IMR-90 (cell line): ENCODE results near the gene BCAR1.

Experiments
- MXI1 ChIP-seq: IDR thresholded peaks from 2 replicates; pipeline ENCODE4 v1.6.1; 2012; ENCODE audit warnings: low read depth, mild to moderate bottlenecking, low read length, moderate library complexity, borderline replicate concordance
- POLR2A ChIP-seq: IDR thresholded peaks from 2 replicates; pipeline ENCODE4 v1.6.1; 2012; ENCODE audit warnings: mild to moderate bottlenecking, low read depth, low read length
- RCOR1 ChIP-seq: IDR thresholded peaks from 2 replicates; pipeline ENCODE4 v1.6.1; 2012; ENCODE audit warnings: mild to moderate bottlenecking, low read length, improper control_type of control experiment; ENCODE audit not compliant: insufficient replicate concordance
- TF ChIP-seq, protein P1 (sequence below): conservative IDR thresholded peaks from 2 replicates; pipeline ENCODE4 v1.5.1; 2012; ENCODE audit warnings: mild to moderate bottlenecking, low read depth, low read length, improper control_type of control experiment
- TF ChIP-seq, protein P2 (sequence below): fragments of 150-350 bp; IDR thresholded peaks from 2 replicates; pipeline ENCODE4 v1.6.1; 2016; ENCODE audit warnings: low read depth, mild to moderate bottlenecking, low read length, moderate library complexity, borderline replicate concordance

DNA sequence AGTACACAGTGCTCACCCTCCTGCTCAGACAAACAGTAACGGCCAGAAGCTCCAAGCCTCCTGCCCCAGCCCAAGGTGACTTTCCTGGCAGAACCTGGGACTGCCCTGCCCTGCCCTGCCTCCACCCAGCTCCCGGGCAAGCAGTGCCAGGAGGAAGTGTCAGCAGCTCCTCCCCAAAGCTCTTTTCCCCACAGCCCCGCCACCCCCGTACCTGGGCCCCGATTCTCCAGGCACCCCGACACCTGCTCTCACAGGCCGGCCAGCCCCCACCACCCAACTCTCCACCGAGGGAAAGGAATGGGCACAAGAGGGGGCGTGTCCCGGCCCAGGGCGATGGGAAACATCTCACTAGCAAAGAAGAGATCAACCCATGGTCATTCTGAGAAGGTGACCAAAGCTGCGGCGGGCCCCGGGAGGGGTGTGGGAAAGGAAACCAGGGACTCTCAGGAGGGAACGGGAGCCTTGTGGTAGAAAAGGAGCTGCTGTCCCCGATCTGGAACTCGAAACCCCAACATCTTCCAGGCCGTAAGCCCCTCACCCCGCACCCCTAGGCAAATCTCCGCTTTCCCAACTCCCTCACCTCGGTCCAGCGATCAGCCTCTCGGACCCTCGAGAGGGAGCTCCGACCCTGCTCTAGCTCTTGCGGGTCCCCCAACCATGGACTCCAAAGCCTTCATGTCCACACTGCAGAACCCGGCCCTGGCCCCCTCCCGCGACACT, 1.2 kb downstream of the BCAR1 start:
- TF ChIP-seq, protein P1, sequence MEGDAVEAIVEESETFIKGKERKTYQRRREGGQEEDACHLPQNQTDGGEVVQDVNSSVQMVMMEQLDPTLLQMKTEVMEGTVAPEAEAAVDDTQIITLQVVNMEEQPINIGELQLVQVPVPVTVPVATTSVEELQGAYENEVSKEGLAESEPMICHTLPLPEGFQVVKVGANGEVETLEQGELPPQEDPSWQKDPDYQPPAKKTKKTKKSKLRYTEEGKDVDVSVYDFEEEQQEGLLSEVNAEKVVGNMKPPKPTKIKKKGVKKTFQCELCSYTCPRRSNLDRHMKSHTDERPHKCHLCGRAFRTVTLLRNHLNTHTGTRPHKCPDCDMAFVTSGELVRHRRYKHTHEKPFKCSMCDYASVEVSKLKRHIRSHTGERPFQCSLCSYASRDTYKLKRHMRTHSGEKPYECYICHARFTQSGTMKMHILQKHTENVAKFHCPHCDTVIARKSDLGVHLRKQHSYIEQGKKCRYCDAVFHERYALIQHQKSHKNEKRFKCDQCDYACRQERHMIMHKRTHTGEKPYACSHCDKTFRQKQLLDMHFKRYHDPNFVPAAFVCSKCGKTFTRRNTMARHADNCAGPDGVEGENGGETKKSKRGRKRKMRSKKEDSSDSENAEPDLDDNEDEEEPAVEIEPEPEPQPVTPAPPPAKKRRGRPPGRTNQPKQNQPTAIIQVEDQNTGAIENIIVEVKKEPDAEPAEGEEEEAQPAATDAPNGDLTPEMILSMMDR, result no peak
- TF ChIP-seq RCOR1 (no peak), POLR2A (peak; percentile 50; the same call in 1 of the 2 replicates), MXI1 (no peak)
- TF ChIP-seq, protein P2, sequence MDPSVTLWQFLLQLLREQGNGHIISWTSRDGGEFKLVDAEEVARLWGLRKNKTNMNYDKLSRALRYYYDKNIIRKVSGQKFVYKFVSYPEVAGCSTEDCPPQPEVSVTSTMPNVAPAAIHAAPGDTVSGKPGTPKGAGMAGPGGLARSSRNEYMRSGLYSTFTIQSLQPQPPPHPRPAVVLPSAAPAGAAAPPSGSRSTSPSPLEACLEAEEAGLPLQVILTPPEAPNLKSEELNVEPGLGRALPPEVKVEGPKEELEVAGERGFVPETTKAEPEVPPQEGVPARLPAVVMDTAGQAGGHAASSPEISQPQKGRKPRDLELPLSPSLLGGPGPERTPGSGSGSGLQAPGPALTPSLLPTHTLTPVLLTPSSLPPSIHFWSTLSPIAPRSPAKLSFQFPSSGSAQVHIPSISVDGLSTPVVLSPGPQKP, result no peak
